Gastrocnemius medialis (tissue), 4 donors: ENCODE data around the gene KRTAP5-5. TPM values are rescaled to one million over a fixed set of nuclear protein-coding genes. Genes with fewer than 3 reads are reported as not detected.
"Not testable (repeated sequence)": the region's sequence is repeated elsewhere in the genome, so short reads cannot be mapped to it uniquely, and the experiment has no call there.

ENCODE experiments used
- ATAC-seq, 2 donors: fragments of 150-250 bp; one replicate each; pipeline ENCODE4 v1.9.1; 2016
- DNase-seq, 2 donors: peaks; one replicate each; pipeline ENCODE4 v3.0.0-alpha.2; 2019
- H3K27ac ChIP-seq, 4 donors: fragments of 200-600 bp; sonication (generic); 1 replicate in 1 of 4; 2 replicates in 3 of 4; pipeline ENCODE4 v1.5.1; 2016 to 2018; ENCODE audit warnings: mild to moderate bottlenecking in 2 of 4, moderate library complexity in 1 of 4
- H3K27me3 ChIP-seq, 3 donors: fragments of 200-600 bp; sonication (generic) in 2 of 3; 1 replicate in 1 of 3; 2 replicates in 2 of 3; pipeline versions ENCODE4 v1.5.1 to v1.6.0; 2016 to 2019; ENCODE audit warnings: mild to moderate bottlenecking in 1 of 3, moderate library complexity in 1 of 3
- H3K36me3 ChIP-seq, 2 donors: fragments of 200-600 bp; sonication (generic) in 1 of 2; one replicate each; pipeline ENCODE4 v1.5.1; 2017 to 2018
- H3K4me1 ChIP-seq, 2 donors: fragments of 200-600 bp; sonication (generic) in 1 of 2; one replicate each; pipeline ENCODE4 v1.5.1; 2016 to 2017; ENCODE audit warnings: mild to moderate bottlenecking in 2 of 2
- H3K4me3 ChIP-seq, 4 donors: fragments of 200-600 bp; sonication (generic) in 3 of 4; 1 replicate in 1 of 4; 2 replicates in 3 of 4; pipeline ENCODE4 v1.5.1; 2016 to 2019; ENCODE audit warnings: mild to moderate bottlenecking in 2 of 4
- H3K9me3 ChIP-seq, 3 donors: fragments of 200-600 bp; sonication (generic) in 2 of 3; 1 replicate in 1 of 3; 2 replicates in 2 of 3; pipeline ENCODE4 v1.5.1; 2016 to 2019
- POLR2A ChIP-seq, 2 donors: fragments of 450-650 bp; IDR thresholded peaks; one replicate each; pipeline ENCODE4 v1.6.1; 2017; ENCODE audit warnings: antibody characterized with exemption in 2 of 2, mild to moderate bottlenecking in 2 of 2, moderate library complexity in 2 of 2
- in situ Hi-C, 4 donors: fragments of 200-750 bp; cut with MboI; loops; one replicate each; pipeline versions ENCODE4 v1.15.0 to v1.8.0; 2017; ENCODE audit warnings: low sequenced_read_pairs in 4 of 4
- intact Hi-C: fragments of 100-400 bp; cut with DNase I; formaldehyde crosslinking; loops from one replicate; pipeline ENCODE4 v1.15.1; 2023; ENCODE audit warnings: low total_unique reads
- total RNA-seq, 4 donors: library from RNA; depleted of rRNA; stranded (reverse); fragments of >200 nt; gene quantifications; one replicate each; pipeline versions ENCODE4 v1.1.0 to v1.2.3, GENCODE V29; 2016
- TF ChIP-seq, protein P1 (sequence below), 5 experiments: fragments of 450-650 bp in 3 of 5; fragments of 200-600 bp in 2 of 5; sonication (generic) in 2 of 5; IDR thresholded peaks in 4 of 5; conservative IDR thresholded peaks in 1 of 5; 1 replicate in 4 of 5; 2 replicates in 1 of 5; pipeline ENCODE4 v1.5.1; 2016 to 2019; ENCODE audit warnings: antibody characterized with exemption in 5 of 5, mild to moderate bottlenecking in 3 of 5, moderate library complexity in 3 of 5

The KRTAP5-5 gene, protein sequence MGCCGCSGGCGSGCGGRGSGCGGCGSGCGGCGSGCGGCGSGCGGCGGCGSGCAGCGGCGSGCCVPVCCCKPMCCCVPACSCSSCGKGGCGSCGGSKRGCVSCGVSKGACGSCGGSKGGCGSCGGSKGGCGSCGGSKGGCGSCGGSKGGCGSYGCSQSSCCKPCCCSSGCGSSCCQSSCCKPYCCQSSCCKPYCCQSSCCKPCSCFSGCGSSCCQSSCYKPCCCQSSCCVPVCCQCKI
- not detected for total RNA-seq

DNA sequence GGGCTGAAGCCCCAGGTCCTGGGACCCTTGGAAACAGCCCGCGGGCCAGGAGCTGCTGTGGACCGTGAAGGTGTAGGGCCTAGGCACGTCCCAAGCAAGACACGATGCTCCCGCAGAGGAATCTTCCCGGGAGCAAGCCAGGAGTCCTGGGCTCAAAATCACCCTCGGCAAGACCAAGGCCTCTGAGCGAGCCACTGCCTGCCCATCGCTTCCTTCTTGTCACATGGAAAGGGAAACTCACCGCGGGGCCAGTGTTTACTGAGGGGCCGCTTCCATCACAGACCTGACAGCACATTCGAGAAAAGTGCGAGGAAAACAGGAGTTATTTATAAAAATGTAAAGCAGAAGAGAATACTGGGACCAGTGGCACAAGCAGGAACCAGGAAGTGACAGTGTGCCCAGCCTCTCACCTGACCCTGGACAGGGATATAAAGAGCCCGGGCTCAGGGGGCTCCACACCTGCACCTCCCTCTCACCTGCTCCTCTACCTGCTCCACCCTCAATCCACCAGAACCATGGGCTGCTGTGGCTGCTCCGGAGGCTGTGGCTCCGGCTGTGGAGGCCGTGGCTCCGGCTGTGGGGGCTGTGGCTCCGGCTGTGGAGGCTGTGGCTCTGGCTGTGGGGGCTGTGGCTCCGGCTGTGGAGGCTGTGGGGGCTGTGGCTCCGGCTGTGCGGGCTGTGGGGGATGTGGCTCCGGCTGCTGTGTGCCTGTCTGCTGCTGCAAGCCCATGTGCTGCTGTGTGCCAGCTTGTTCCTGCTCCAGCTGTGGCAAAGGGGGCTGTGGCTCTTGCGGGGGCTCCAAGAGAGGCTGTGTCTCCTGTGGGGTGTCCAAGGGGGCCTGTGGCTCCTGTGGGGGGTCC lies at the start of gene KRTAP5-5:
Gene KRTAP5-5 (plus strand): TSS at position 450 of the 860 bp plus-strand sequence. CDS start 66 bp downstream, at position 516.
- in situ Hi-C loops, result no loop called here
- Histone ChIP-seq H3K27me3 (peaks cover 0 to 11% (median 4%) of the 10 kb centered on the region in 3 donors), H3K9me3 (no peaks in the 10 kb centered on the region), H3K36me3 (no peaks in the 10 kb centered on the region), H3K4me1 (no peaks in the 10 kb centered on the region), H3K4me3 (no peak within 1 kb of the TSS), H3K27ac (no peak within 1 kb of the TSS)
- intact Hi-C loops, result loop anchor here (2.0 kb wide), 1 partner anchor 55 kb away; no protein-coding TSS in a partner anchor
- no peak for ATAC-seq
- TF ChIP-seq, protein P1, sequence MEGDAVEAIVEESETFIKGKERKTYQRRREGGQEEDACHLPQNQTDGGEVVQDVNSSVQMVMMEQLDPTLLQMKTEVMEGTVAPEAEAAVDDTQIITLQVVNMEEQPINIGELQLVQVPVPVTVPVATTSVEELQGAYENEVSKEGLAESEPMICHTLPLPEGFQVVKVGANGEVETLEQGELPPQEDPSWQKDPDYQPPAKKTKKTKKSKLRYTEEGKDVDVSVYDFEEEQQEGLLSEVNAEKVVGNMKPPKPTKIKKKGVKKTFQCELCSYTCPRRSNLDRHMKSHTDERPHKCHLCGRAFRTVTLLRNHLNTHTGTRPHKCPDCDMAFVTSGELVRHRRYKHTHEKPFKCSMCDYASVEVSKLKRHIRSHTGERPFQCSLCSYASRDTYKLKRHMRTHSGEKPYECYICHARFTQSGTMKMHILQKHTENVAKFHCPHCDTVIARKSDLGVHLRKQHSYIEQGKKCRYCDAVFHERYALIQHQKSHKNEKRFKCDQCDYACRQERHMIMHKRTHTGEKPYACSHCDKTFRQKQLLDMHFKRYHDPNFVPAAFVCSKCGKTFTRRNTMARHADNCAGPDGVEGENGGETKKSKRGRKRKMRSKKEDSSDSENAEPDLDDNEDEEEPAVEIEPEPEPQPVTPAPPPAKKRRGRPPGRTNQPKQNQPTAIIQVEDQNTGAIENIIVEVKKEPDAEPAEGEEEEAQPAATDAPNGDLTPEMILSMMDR (IDR thresholded peaks at IDR 0.05 in 4 of 5, conservative IDR thresholded peaks at IDR 0.05 in 1 of 5), result no peak
- no peak for TF ChIP-seq POLR2A (IDR thresholded peaks at IDR 0.05)
- no peak for DNase-seq

GRCh38 chr11:1581976-1582375 lies 47.6 kb upstream of the KRTAP5-5 start:
- H3K36me3 ChIP-seq, result no peaks in the 10 kb centered on the region
- H3K27ac ChIP-seq, result no peak overlapping the region
- no peaks in the 10 kb centered on the region for H3K27me3 ChIP-seq
- H3K4me1 ChIP-seq, result peaks cover 3 to 7% of the 10 kb centered on the region in 2 donors
- intact Hi-C loops (no loop called here), in situ Hi-C loops (no loop called here)
- H3K4me3 ChIP-seq, result no peak overlapping the region
- no peak for DNase-seq
- H3K9me3 ChIP-seq, result no peaks in the 10 kb centered on the region
- no peak for ATAC-seq
- no peak for TF ChIP-seq POLR2A (IDR thresholded peaks at IDR 0.05)
- TF ChIP-seq, protein P1 (IDR thresholded peaks at IDR 0.05 in 4 of 5, conservative IDR thresholded peaks at IDR 0.05 in 1 of 5), result no peak

DNA sequence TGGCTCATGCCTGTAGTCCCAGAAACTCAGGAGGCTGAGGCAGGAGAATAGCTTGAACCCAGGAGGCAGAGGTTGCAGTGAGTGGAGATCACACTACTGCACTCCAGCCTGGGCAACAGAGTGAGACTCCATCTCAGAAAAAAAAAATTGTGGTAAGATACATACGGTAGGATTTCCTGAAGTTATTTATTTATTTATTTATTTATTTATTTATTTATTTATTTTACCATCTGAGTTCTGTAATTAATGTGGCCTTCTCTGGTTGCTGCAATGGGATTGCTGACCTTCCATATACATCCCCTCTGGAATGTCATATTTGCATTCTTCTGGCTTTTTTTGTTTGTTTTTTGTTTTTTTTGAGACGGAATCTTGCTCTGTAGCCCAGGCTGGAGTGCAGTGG lies 46.7 kb upstream of the KRTAP5-5 start:
- H3K4me3 ChIP-seq, H3K9me3 ChIP-seq, intact Hi-C loops, H3K27me3 ChIP-seq, in situ Hi-C loops, H3K4me1 ChIP-seq, H3K36me3 ChIP-seq, ATAC-seq, DNase-seq, H3K27ac ChIP-seq: not testable (repeated sequence)

GRCh38 chr11:1584661-1585370 lies 44.8 kb upstream of the KRTAP5-5 start, which contains the start of gene KRTAP5-1:
Gene KRTAP5-1, minus strand, starts transcription at chr11:1585283. Its CDS starts 34 bp downstream, at chr11:1585249.
- in situ Hi-C loops, result not testable (repeated sequence)
- intact Hi-C loops, result loop anchor here (5.0 kb wide), 1 partner anchor 38 kb away; no protein-coding TSS in a partner anchor

GRCh38 chr11:1586699-1587098 lies 42.9 kb upstream of the KRTAP5-5 start:
- TF ChIP-seq POLR2A (IDR thresholded peaks at IDR 0.05), result no peak
- TF ChIP-seq, protein P1 (IDR thresholded peaks at IDR 0.05 in 4 of 5, conservative IDR thresholded peaks at IDR 0.05 in 1 of 5), result no peak
- peak; percentile 77 to 80 for ATAC-seq
- DNase-seq, result peak in 1 of 2 donors; percentile 74
- no peak overlapping the region for H3K27ac ChIP-seq
- no peaks in the 10 kb centered on the region for H3K9me3 ChIP-seq
- H3K36me3 ChIP-seq, result no peaks in the 10 kb centered on the region
- no peaks in the 10 kb centered on the region for H3K27me3 ChIP-seq
- no peak overlapping the region for H3K4me3 ChIP-seq
- H3K4me1 ChIP-seq, result peaks cover 16 to 21% of the 10 kb centered on the region in 2 donors
- intact Hi-C loops, result loop anchor here (5.0 kb wide), 1 partner anchor 39 kb away; no protein-coding TSS in a partner anchor
- in situ Hi-C loops, result no loop called here

More at GRCh38 chr11:1584661-1585370, 44.8 kb upstream of the KRTAP5-5 start, which contains the start of gene KRTAP5-1:
- not testable (repeated sequence) for H3K4me3 ChIP-seq, ATAC-seq, H3K27ac ChIP-seq, H3K27me3 ChIP-seq, H3K9me3 ChIP-seq, H3K36me3 ChIP-seq, DNase-seq
- peaks cover 12 to 17% of the 10 kb centered on the region in 2 donors for H3K4me1 ChIP-seq

- ATAC-seq, result peak; percentile 91 to 95
- H3K27ac ChIP-seq, result peak overlapping the region in 3 of 4 donors; percentile 27 to 63 (median 45)
- in situ Hi-C loops, result not testable (repeated sequence)
Observed at GRCh38 chr11:1589191-1589963, 40.2 kb upstream of the KRTAP5-5 start.

More at GRCh38 chr11:1589191-1589963, 40.2 kb upstream of the KRTAP5-5 start:
- peaks cover 14 to 16% of the 10 kb centered on the region in 2 donors for H3K4me1 ChIP-seq
- DNase-seq, result peak in 1 of 2 donors; percentile 57
- H3K27me3 ChIP-seq, H3K9me3 ChIP-seq, H3K36me3 ChIP-seq, H3K4me3 ChIP-seq: not testable (repeated sequence)
- intact Hi-C loops, result loop anchor here (5.0 kb wide), 1 partner anchor 42 kb away; no protein-coding TSS in a partner anchor
